AG09319 (cell line): ENCODE measurements around the gene TAF13.

ENCODE experiments used
- DNase-seq: peaks from one replicate; pipeline ENCODE4 v3.0.0-alpha.2; 2010; ENCODE audit warnings: low read depth; ENCODE audit errors: extremely low read depth
- TF ChIP-seq, protein P1 (sequence below): IDR thresholded peaks from 2 replicates; pipeline ENCODE4 v1.5.1; 2011; ENCODE audit warnings: low read depth, mild to moderate bottlenecking, inconsistent platforms, low read length, moderate library complexity

The TAF13 gene, protein sequence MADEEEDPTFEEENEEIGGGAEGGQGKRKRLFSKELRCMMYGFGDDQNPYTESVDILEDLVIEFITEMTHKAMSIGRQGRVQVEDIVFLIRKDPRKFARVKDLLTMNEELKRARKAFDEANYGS

DNA sequence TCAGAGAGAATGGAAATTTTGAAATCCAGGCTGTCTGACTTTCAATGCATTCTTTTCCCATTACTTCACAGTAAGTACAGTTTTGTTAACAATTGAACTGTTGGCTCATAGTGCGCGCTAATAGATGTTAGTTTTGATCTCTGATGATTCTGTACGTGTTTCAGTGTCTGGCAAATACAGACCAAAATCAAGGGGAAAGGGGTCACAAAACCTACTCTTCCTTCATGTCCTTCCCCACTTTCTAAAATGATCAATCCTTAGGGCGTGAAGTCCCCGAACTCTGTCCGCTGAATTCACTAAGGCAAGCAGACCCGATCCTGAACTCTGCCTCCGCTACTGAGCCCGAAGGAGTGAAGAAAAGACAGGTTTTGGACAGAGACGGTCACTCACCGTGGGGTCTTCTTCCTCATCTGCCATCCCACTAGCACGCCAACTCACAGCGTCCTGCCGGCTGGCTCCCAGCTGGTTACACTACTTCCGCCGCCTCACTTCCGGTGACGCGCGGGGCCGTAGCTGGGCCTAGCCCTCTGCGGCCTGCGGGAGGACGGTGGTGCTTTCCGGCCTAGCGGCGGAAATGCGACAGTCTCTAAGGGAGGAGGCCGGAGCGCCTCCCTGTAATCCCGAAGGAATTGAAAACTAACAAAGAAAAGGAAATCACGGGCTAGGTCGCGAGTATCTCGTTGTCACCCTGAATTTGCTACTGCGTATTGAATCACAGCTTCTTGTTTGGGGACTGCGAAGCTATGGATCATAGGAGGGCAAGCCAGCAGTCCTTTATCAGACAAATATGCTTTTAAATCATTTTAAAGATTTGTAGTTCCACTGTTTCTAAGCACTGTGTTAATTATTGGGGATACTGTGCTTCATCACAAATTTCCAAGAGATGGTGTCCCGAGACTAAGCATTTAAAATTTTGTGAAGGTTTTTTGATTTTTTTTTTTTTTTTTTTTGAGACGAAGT lies at the start of gene TAF13:
TSS of gene TAF13 (minus strand) at position 473 of the 960 bp plus-strand sequence. CDS start at position 417, 56 bp downstream.
- TF ChIP-seq, protein P1, sequence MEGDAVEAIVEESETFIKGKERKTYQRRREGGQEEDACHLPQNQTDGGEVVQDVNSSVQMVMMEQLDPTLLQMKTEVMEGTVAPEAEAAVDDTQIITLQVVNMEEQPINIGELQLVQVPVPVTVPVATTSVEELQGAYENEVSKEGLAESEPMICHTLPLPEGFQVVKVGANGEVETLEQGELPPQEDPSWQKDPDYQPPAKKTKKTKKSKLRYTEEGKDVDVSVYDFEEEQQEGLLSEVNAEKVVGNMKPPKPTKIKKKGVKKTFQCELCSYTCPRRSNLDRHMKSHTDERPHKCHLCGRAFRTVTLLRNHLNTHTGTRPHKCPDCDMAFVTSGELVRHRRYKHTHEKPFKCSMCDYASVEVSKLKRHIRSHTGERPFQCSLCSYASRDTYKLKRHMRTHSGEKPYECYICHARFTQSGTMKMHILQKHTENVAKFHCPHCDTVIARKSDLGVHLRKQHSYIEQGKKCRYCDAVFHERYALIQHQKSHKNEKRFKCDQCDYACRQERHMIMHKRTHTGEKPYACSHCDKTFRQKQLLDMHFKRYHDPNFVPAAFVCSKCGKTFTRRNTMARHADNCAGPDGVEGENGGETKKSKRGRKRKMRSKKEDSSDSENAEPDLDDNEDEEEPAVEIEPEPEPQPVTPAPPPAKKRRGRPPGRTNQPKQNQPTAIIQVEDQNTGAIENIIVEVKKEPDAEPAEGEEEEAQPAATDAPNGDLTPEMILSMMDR: peak; percentile 22
- DNase-seq: peak; percentile 89

DNA sequence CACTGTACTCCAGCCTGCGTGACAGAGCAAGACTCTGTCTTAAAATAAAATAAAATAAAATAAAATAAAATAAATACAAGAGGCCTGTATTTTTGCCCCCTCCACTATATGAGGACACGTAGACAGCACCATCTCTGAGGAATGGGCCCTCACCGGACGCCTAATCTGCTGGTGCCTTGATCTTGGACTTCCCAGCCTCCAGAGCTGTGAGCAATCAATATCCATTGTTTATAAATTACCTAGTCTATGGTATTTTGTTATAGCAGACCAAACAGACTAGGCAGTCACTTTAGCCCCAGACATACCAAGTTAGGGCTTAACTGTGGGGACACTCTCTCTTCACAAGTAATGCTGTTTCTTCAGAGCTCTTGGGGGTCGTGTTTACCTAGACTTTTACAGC lies 44.6 kb upstream of the TAF13 start:
- DNase-seq: no peak
- TF ChIP-seq, protein P1: no peak

DNA sequence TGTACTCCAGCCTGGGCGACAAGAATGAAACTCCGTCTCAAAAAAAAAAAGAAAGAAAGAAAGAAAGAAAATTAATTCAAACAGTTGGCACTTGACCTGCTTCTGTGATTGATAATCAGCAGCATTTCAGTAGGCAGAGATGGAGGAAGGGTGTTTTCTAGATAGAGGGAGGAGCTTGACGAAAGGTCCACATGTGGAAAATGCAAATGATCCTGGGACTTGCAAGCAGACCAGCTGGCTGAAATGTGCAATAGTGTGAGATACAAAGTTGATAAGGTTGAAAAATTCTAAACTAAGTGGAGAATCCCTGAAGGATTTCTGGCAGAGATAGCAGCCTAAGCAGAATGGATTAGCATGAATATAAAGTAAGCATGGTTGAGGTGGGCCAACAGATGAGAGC lies 42.3 kb upstream of the TAF13 start:
- no peak for DNase-seq
- TF ChIP-seq, protein P1: no peak

DNA sequence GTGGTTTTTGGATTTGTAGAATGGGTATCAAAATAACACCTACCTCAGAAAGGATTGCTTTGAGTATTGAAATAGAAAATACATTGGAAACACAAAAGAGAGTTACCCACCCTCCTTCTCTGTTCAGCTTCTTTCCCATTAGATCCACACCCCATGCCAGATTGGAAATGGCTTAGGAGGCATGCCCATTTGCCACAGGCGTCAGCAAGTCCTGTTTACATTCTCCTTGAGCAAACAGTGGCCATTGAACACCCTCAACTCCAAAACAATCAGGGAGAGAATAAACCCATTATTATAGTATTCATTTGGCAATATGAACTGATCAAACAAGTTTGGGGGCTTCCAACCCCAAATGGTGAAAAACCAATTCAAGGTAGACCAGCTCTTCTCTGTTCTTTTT lies 40.5 kb upstream of the TAF13 start:
- no peak for DNase-seq
- TF ChIP-seq, protein P1: no peak

DNA sequence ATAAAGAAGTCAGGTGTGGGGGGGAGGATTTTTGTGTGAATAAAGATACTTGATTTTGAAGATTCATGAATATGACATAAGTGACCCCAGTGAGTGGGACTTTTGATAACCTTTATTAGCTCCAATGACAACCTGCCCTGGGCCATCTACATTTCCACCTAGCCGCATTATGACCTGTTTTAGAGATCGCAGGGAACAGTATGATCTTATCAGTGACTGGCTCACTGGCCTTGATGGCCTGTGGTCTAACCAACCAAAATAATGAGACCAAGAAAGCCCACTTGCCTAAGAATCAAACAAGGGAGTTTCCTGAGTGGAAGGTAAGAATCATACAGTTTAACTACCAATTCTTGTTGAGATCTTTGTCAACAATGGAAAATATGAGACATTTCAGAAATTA lies 39.9 kb upstream of the TAF13 start:
- TF ChIP-seq, protein P1: no peak
- DNase-seq: no peak

DNA sequence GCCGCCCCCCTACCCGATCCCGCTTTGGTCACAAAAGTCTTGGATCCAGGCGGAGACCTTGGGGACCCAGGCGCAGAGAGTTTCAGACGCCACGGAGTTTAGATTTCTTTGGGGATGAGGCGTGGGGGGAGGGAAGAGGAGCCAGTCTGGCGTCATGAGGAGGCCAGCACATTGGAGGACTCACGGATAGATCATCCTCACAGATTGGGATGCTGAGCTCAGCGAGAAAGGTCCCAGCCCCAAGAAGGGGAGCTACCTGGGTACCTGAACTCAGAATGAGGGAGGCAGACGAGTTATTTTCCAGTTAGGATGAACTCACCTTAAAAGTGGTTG lies 38.5 kb upstream of the TAF13 start:
- DNase-seq: no peak
- TF ChIP-seq, protein P1: no peak

DNA sequence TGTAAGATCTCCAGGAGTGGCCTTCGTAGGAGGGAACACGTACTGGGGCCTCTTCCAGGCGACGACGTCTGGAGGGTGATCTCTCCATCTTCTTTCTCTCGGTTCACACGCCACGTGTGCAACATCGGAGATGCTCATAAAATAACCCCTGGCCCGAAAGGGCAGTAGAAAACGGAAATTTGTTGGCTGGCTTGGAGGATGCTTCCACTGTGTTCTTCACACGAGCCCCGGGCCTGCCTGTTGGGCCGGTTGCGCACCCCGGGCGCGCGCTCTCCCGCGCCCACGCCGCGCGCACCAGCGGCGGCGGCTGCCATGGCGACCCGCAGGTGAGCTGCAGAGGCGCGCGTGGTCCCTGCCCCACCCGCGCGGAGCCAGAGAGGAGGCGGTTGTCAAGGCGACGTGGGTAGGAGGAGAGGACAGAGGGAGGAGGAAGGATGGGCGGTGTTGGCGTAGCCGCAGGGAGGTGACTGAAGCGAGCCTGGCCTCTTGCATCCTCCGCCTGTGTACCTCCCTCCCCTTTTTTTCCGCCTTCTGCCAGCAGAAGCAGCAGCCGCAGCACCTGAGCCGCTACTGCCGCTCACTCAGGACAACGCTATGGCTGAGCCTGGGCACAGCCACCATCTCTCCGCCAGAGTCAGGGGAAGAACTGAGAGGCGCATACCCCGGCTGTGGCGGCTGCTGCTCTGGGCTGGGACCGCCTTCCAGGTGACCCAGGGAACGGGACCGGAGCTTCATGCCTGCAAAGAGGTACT lies 38.0 kb upstream of the TAF13 start, which contains the start of gene ELAPOR1:
TSS of gene ELAPOR1 (plus strand) at position 526 of the 752 bp plus-strand sequence. CDS start at position 595, 69 bp downstream.
- TF ChIP-seq, protein P1: no peak
- no peak for DNase-seq
